ENCODE results near the gene XKR8.

DNA sequence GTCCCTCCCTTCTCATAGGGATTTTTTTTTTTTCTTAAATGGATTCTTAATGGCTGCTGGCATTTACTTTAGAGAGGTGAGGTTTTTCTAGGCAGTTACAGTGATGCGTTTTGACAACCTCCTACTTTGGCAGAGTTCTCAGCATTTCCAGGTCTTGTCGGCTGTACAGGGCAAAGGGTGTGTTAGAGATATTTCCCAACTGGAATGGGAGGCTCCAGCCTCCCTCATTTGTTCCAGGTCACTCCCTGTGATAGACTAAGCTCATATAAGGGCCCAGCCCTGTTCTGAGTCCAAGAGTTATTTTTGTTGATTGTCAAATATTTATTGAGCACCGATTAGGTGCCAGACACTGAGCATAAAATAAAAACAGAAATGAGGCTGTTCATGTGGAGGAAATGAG, 7.6 kb upstream of the XKR8 start:
- no peak for TF ChIP-seq SETDB1 (CRISPR knock-in tag; IDR thresholded peaks at IDR 0.05; ENCODE audit: borderline replicate concordance)
- no peak for TF ChIP-seq ZFP36 (IDR thresholded peaks at IDR 0.05; ENCODE audit: borderline replicate concordance, low read depth, low read length, partially characterized antibody)
- TF ChIP-seq, protein P1, sequence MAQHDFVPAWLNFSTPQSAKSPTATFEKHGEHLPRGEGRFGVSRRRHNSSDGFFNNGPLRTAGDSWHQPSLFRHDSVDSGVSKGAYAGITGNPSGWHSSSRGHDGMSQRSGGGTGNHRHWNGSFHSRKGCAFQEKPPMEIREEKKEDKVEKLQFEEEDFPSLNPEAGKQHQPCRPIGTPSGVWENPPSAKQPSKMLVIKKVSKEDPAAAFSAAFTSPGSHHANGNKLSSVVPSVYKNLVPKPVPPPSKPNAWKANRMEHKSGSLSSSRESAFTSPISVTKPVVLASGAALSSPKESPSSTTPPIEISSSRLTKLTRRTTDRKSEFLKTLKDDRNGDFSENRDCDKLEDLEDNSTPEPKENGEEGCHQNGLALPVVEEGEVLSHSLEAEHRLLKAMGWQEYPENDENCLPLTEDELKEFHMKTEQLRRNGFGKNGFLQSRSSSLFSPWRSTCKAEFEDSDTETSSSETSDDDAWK (CRISPR knock-in tag; IDR thresholded peaks at IDR 0.05) = no peak

All from HepG2 (cell line).